Measurements from ENCODE around the gene GADL1.

The GADL1 gene

GRCh38 chr3:30875505-30875904, 19.0 kb downstream of the GADL1 start:
- TF ChIP-seq FOXP2 (optimal IDR thresholded peaks at IDR 0.05; ENCODE audit: borderline replicate concordance, extremely low read depth, extremely low read length, insufficient read depth) (no peak), TAF1 (IDR thresholded peaks at IDR 0.05; ENCODE audit: borderline replicate concordance, insufficient read depth, low read length) (no peak), SIN3A (IDR thresholded peaks at IDR 0.05; ENCODE audit: borderline replicate concordance, insufficient read depth, low read length) (no peak), REST (IDR thresholded peaks at IDR 0.05; ENCODE audit: insufficient read depth in 1 of 2, low read depth in 2 of 2, low read length in 2 of 2) (no peak), POLR2AphosphoS5 (IDR thresholded peaks at IDR 0.05; ENCODE audit: low read depth, low read length) (no peak)

DNA sequence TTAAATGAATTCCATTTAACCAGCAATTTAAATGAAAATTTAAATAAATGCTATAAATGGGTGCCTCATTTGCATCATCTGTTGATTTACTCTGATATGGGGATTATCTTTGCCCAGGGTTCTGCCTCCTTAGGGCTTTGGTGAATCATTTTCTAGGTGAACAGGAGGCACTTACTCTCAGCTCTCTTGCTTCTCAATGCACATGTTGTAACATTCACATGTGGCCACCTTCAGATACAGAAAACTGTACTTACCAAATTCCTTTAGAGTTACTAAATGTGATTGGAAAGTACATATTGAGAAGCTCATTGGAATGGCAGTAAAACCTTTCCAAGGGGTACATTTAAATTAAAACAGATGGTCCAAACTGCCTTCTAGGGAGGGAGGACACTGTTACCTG, 20.8 kb downstream of the GADL1 start:
- TF ChIP-seq FOXP2 (optimal IDR thresholded peaks at IDR 0.05; ENCODE audit: borderline replicate concordance, extremely low read depth, extremely low read length, insufficient read depth) (no peak), SIN3A (IDR thresholded peaks at IDR 0.05; ENCODE audit: borderline replicate concordance, insufficient read depth, low read length) (no peak), TAF1 (IDR thresholded peaks at IDR 0.05; ENCODE audit: borderline replicate concordance, insufficient read depth, low read length) (no peak), POLR2AphosphoS5 (IDR thresholded peaks at IDR 0.05; ENCODE audit: low read depth, low read length) (no peak), REST (IDR thresholded peaks at IDR 0.05; ENCODE audit: insufficient read depth in 1 of 2, low read depth in 2 of 2, low read length in 2 of 2) (no peak)

GRCh38 chr3:30872879-30873278, 21.6 kb downstream of the GADL1 start:
- TF ChIP-seq REST (IDR thresholded peaks at IDR 0.05; ENCODE audit: insufficient read depth in 1 of 2, low read depth in 2 of 2, low read length in 2 of 2): no peak
- no peak for TF ChIP-seq FOXP2 (optimal IDR thresholded peaks at IDR 0.05; ENCODE audit: borderline replicate concordance, extremely low read depth, extremely low read length, insufficient read depth)
- TF ChIP-seq TAF1 (IDR thresholded peaks at IDR 0.05; ENCODE audit: borderline replicate concordance, insufficient read depth, low read length): no peak

DNA sequence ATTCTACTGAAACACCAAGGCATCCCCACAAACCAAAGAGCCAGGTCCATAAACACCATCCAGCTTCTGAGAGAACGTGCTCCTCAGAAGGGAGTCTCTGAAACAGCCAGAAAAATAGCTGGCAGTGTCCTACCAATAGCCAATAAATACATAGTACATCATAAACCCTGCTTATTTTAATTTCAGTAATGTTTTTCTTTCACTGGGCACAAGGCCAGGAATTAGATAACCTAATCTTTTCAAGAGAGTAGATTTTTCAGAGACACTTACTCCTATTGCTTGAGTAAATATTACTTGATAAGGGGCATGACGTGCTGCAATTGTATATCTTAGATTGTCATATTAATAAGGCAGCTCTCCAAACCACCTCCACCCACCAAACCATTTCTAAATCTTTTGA, 22.7 kb downstream of the GADL1 start:
- TF ChIP-seq SIN3A (IDR thresholded peaks at IDR 0.05; ENCODE audit: borderline replicate concordance, insufficient read depth, low read length) (no peak), TAF1 (IDR thresholded peaks at IDR 0.05; ENCODE audit: borderline replicate concordance, insufficient read depth, low read length) (no peak), REST (IDR thresholded peaks at IDR 0.05; ENCODE audit: insufficient read depth in 1 of 2, low read depth in 2 of 2, low read length in 2 of 2) (no peak), POLR2AphosphoS5 (IDR thresholded peaks at IDR 0.05; ENCODE audit: low read depth, low read length) (no peak), FOXP2 (optimal IDR thresholded peaks at IDR 0.05; ENCODE audit: borderline replicate concordance, extremely low read depth, extremely low read length, insufficient read depth) (no peak)

- TF ChIP-seq SIN3A (IDR thresholded peaks at IDR 0.05; ENCODE audit: borderline replicate concordance, insufficient read depth, low read length): no peak
- TF ChIP-seq TAF1 (IDR thresholded peaks at IDR 0.05; ENCODE audit: borderline replicate concordance, insufficient read depth, low read length): no peak
- TF ChIP-seq POLR2AphosphoS5 (IDR thresholded peaks at IDR 0.05; ENCODE audit: low read depth, low read length): no peak
- TF ChIP-seq FOXP2 (optimal IDR thresholded peaks at IDR 0.05; ENCODE audit: borderline replicate concordance, extremely low read depth, extremely low read length, insufficient read depth): no peak
- TF ChIP-seq REST (IDR thresholded peaks at IDR 0.05; ENCODE audit: insufficient read depth in 1 of 2, low read depth in 2 of 2, low read length in 2 of 2): no peak
These were observed 29.6 kb downstream of the GADL1 start for GRCh38 chr3:30864836-30865235.

Measured in PFSK-1 (cell line).